ENCODE measurements around the gene XRRA1. TPM values are rescaled to one million over a fixed set of nuclear protein-coding genes. Genes with fewer than 3 reads are reported as not detected.

The XRRA1 gene
- total RNA-seq, 1 donor from 2014 or later, result 9.6 TPM

GRCh38 chr11:74845978-74846517 is 102.8 kb downstream of the XRRA1 start:
- no peak overlapping the region for H3K27ac ChIP-seq
- H3K4me1 ChIP-seq, result no peaks in the 10 kb centered on the region
- peaks cover 0 to 22% of the 10 kb centered on the region in 2 donors for H3K36me3 ChIP-seq
- H3K27me3 ChIP-seq, result no peaks in the 10 kb centered on the region
- TF ChIP-seq POLR2A (IDR thresholded peaks at IDR 0.05), result no peak
- TF ChIP-seq, protein P1, sequence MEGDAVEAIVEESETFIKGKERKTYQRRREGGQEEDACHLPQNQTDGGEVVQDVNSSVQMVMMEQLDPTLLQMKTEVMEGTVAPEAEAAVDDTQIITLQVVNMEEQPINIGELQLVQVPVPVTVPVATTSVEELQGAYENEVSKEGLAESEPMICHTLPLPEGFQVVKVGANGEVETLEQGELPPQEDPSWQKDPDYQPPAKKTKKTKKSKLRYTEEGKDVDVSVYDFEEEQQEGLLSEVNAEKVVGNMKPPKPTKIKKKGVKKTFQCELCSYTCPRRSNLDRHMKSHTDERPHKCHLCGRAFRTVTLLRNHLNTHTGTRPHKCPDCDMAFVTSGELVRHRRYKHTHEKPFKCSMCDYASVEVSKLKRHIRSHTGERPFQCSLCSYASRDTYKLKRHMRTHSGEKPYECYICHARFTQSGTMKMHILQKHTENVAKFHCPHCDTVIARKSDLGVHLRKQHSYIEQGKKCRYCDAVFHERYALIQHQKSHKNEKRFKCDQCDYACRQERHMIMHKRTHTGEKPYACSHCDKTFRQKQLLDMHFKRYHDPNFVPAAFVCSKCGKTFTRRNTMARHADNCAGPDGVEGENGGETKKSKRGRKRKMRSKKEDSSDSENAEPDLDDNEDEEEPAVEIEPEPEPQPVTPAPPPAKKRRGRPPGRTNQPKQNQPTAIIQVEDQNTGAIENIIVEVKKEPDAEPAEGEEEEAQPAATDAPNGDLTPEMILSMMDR (IDR thresholded peaks at IDR 0.05), result no peak
- no peak for TF ChIP-seq POLR2AphosphoS5 (IDR thresholded peaks at IDR 0.05; ENCODE audit: insufficient read depth in 1 of 2, low read depth in 1 of 2)
- DNase-seq (ENCODE audit: extremely low spot score in 2 of 2), result no peak
- H3K4me3 ChIP-seq, result no peak overlapping the region
- intact Hi-C loops (cut with DNase I), result no loop called here
- H3K9me3 ChIP-seq, result no peaks in the 10 kb centered on the region

DNA sequence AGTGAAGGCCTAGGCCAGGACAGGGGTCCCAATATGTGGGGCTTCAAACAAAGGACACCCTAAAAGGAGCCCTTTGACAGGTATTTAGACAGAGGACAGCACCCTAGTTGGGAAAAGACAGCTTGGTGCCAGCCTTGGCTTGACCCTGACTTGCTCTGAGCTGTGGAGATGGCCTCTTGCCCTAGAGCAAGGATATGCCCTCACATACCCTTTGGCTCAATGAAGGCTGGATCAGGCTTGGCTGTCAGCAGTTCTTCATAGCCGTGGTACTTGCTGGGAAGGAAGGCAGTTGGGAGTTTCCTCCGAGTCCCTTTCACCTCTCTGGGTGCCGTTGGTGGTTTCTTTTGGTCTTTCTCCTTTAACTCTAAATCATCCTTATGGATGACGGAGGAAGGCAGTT is 104.0 kb downstream of the XRRA1 start:
- no peaks in the 10 kb centered on the region for H3K4me1 ChIP-seq
- no peak overlapping the region for H3K4me3 ChIP-seq
- no peak overlapping the region for H3K27ac ChIP-seq
- no peak for TF ChIP-seq POLR2A (IDR thresholded peaks at IDR 0.05)
- TF ChIP-seq, protein P1 (IDR thresholded peaks at IDR 0.05), result no peak
- TF ChIP-seq POLR2AphosphoS5 (IDR thresholded peaks at IDR 0.05; ENCODE audit: insufficient read depth in 1 of 2, low read depth in 1 of 2), result no peak
- no peaks in the 10 kb centered on the region for H3K27me3 ChIP-seq
- DNase-seq (ENCODE audit: extremely low spot score in 2 of 2), result no peak
- no peaks in the 10 kb centered on the region for H3K9me3 ChIP-seq
- H3K36me3 ChIP-seq, result peaks cover 0 to 18% of the 10 kb centered on the region in 2 donors
- intact Hi-C loops (cut with DNase I), result no loop called here

DNA sequence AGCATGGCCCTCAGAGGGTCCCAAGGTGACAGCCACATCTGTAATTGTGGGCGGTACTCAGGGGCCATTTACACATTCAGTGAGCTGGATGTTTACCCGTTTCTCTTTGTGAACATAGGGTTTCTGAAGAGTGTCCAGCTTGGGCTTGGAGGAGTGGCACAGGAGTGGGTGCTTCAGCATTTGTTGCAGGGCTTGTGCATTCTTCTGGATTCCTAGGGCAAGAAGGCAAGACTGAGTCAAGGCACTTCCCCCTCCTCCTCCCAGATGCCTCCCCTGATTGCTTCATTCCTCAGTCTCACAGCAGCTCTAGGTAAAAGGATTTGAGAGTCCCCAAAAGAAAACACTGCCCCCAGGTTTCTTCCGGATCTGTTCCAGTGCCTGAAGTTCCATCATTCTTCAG is 104.8 kb downstream of the XRRA1 start:
- Histone ChIP-seq H3K36me3 (peaks cover 0 to 18% of the 10 kb centered on the region in 2 donors), H3K27me3 (no peaks in the 10 kb centered on the region), H3K4me1 (no peaks in the 10 kb centered on the region), H3K27ac (no peak overlapping the region), H3K4me3 (no peak overlapping the region), H3K9me3 (no peaks in the 10 kb centered on the region)
- intact Hi-C loops (cut with DNase I), result no loop called here
- DNase-seq (ENCODE audit: extremely low spot score in 2 of 2), result no peak
- TF ChIP-seq POLR2AphosphoS5 (IDR thresholded peaks at IDR 0.05; ENCODE audit: insufficient read depth in 1 of 2, low read depth in 1 of 2) (no peak), POLR2A (IDR thresholded peaks at IDR 0.05) (no peak)
- TF ChIP-seq, protein P1 (IDR thresholded peaks at IDR 0.05), result no peak

DNA sequence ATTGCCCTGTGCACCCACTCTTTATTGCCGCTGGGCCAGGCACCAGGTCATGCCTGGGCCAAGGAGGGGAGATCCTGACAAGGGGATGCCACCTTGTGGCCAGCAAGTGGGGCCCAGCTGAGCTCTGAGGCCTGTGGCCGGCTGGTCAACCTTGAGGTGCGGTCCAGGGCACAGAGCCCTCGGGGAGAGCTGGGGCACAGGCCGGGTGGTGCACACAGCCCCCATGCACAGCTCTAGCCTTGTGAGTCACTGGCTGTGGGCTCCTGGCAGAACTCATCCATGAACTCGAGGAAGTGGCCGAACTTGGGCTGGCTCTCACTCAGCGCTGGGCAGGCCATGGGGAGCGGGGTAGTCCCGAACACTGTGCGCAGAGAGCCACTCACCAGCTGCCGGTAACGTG is 105.9 kb downstream of the XRRA1 start:
- Histone ChIP-seq H3K9me3 (no peaks in the 10 kb centered on the region), H3K4me1 (no peaks in the 10 kb centered on the region), H3K27ac (no peak overlapping the region), H3K27me3 (no peaks in the 10 kb centered on the region), H3K36me3 (peaks cover 0 to 18% of the 10 kb centered on the region in 2 donors), H3K4me3 (no peak overlapping the region)
- intact Hi-C loops (cut with DNase I), result no loop called here
- no peak for DNase-seq (ENCODE audit: extremely low spot score in 2 of 2)
- TF ChIP-seq POLR2A (IDR thresholded peaks at IDR 0.05) (no peak), POLR2AphosphoS5 (IDR thresholded peaks at IDR 0.05; ENCODE audit: insufficient read depth in 1 of 2, low read depth in 1 of 2) (no peak)
- TF ChIP-seq, protein P1 (IDR thresholded peaks at IDR 0.05), result no peak

- H3K36me3 ChIP-seq, result peaks cover 0 to 33% of the 10 kb centered on the region in 2 donors
- H3K27ac ChIP-seq, result no peak overlapping the region
- intact Hi-C loops (cut with DNase I), result no loop called here
These were observed 108.4 kb downstream of the XRRA1 start for GRCh38 chr11:74840486-74840885.

More at GRCh38 chr11:74840486-74840885, 108.4 kb downstream of the XRRA1 start:
- no peak for TF ChIP-seq POLR2A (IDR thresholded peaks at IDR 0.05)
- TF ChIP-seq, protein P1 (IDR thresholded peaks at IDR 0.05), result no peak
- TF ChIP-seq POLR2AphosphoS5 (IDR thresholded peaks at IDR 0.05; ENCODE audit: insufficient read depth in 1 of 2, low read depth in 1 of 2), result no peak
- DNase-seq (ENCODE audit: extremely low spot score in 2 of 2), result no peak
- no peaks in the 10 kb centered on the region for H3K9me3 ChIP-seq
- no peak overlapping the region for H3K4me3 ChIP-seq
- H3K4me1 ChIP-seq, result no peaks in the 10 kb centered on the region
- H3K27me3 ChIP-seq, result no peaks in the 10 kb centered on the region
